ENCODE measurements around the gene CFAP97D2. TPM values are rescaled to one million over a fixed set of nuclear protein-coding genes. Genes with fewer than 3 reads are reported as not detected.

Gene CFAP97D2
- total RNA-seq, 1 donor from 2014 or later, result not detected

- TF ChIP-seq POLR2AphosphoS5 (IDR thresholded peaks at IDR 0.05; ENCODE audit: insufficient read depth in 1 of 2, low read depth in 1 of 2) (no peak), POLR2A (IDR thresholded peaks at IDR 0.05) (no peak)
- TF ChIP-seq, protein P1, sequence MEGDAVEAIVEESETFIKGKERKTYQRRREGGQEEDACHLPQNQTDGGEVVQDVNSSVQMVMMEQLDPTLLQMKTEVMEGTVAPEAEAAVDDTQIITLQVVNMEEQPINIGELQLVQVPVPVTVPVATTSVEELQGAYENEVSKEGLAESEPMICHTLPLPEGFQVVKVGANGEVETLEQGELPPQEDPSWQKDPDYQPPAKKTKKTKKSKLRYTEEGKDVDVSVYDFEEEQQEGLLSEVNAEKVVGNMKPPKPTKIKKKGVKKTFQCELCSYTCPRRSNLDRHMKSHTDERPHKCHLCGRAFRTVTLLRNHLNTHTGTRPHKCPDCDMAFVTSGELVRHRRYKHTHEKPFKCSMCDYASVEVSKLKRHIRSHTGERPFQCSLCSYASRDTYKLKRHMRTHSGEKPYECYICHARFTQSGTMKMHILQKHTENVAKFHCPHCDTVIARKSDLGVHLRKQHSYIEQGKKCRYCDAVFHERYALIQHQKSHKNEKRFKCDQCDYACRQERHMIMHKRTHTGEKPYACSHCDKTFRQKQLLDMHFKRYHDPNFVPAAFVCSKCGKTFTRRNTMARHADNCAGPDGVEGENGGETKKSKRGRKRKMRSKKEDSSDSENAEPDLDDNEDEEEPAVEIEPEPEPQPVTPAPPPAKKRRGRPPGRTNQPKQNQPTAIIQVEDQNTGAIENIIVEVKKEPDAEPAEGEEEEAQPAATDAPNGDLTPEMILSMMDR (IDR thresholded peaks at IDR 0.05), result no peak
Measured at GRCh38 chr13:114166381-114167131, 12.5 kb upstream of the CFAP97D2 start.

GRCh38 chr13:114167426-114167825 is 11.6 kb upstream of the CFAP97D2 start:
- intact Hi-C loops (cut with DNase I), result no loop called here
- TF ChIP-seq, protein P1 (IDR thresholded peaks at IDR 0.05), result no peak
- TF ChIP-seq POLR2A (IDR thresholded peaks at IDR 0.05) (no peak), POLR2AphosphoS5 (IDR thresholded peaks at IDR 0.05; ENCODE audit: insufficient read depth in 1 of 2, low read depth in 1 of 2) (no peak)
- H3K36me3 ChIP-seq, result no peaks in the 10 kb centered on the region
- no peak for DNase-seq (ENCODE audit: extremely low spot score in 2 of 2)
- H3K4me3 ChIP-seq, result no peak overlapping the region
- no peaks in the 10 kb centered on the region for H3K27me3 ChIP-seq
- H3K27ac ChIP-seq, result no peak overlapping the region
- H3K9me3 ChIP-seq, result no peaks in the 10 kb centered on the region
- H3K4me1 ChIP-seq, result peaks cover 15% of the 10 kb centered on the region

More at GRCh38 chr13:114166381-114167131, 12.5 kb upstream of the CFAP97D2 start:
- Histone ChIP-seq H3K4me1 (peaks cover 23% of the 10 kb centered on the region), H3K27ac (no peak overlapping the region), H3K36me3 (no peaks in the 10 kb centered on the region), H3K9me3 (no peaks in the 10 kb centered on the region), H3K4me3 (no peak overlapping the region), H3K27me3 (no peaks in the 10 kb centered on the region)
- DNase-seq (ENCODE audit: extremely low spot score in 2 of 2), result no peak
- intact Hi-C loops (cut with DNase I), result no loop called here

GRCh38 chr13:114167885-114168284 is 11.2 kb upstream of the CFAP97D2 start:
- Histone ChIP-seq H3K4me3 (no peak overlapping the region), H3K27ac (no peak overlapping the region), H3K4me1 (peaks cover 11% of the 10 kb centered on the region), H3K9me3 (no peaks in the 10 kb centered on the region), H3K27me3 (no peaks in the 10 kb centered on the region), H3K36me3 (no peaks in the 10 kb centered on the region)
- no peak for DNase-seq (ENCODE audit: extremely low spot score in 2 of 2)
- TF ChIP-seq POLR2AphosphoS5 (IDR thresholded peaks at IDR 0.05; ENCODE audit: insufficient read depth in 1 of 2, low read depth in 1 of 2) (no peak), POLR2A (IDR thresholded peaks at IDR 0.05) (no peak)
- TF ChIP-seq, protein P1 (IDR thresholded peaks at IDR 0.05), result no peak
- intact Hi-C loops (cut with DNase I), result no loop called here

DNA sequence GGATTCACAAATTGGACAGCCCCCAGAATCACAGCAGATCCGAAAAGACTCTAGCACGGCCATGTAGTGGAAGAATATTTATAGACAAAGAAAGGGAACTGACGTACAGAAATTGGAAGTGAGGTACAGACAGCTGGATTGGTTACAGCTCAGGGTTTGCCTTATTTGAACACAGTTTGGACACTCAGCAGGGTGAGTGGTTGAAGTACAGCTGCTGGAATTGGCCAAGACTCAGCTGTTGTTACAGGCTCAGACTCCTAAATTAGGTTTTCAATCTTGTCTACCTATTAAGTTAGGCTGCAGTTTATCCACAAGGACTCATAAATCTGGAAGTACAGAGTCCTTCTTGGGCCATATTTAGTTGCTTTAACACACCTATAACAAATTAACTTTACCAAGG is 5.8 kb upstream of the CFAP97D2 start:
- no peaks in the 10 kb centered on the region for H3K9me3 ChIP-seq
- H3K27ac ChIP-seq, result no peak overlapping the region
- no peaks in the 10 kb centered on the region for H3K36me3 ChIP-seq
- intact Hi-C loops (cut with DNase I), result no loop called here
- no peaks in the 10 kb centered on the region for H3K4me1 ChIP-seq
- H3K27me3 ChIP-seq, result no peaks in the 10 kb centered on the region
- DNase-seq (ENCODE audit: extremely low spot score in 2 of 2), result no peak
- TF ChIP-seq, protein P1 (IDR thresholded peaks at IDR 0.05), result no peak
- TF ChIP-seq POLR2AphosphoS5 (IDR thresholded peaks at IDR 0.05; ENCODE audit: insufficient read depth in 1 of 2, low read depth in 1 of 2) (no peak), POLR2A (IDR thresholded peaks at IDR 0.05) (no peak)
- no peak overlapping the region for H3K4me3 ChIP-seq

- H3K27me3 ChIP-seq, result no peaks in the 10 kb centered on the region
- H3K9me3 ChIP-seq, result no peaks in the 10 kb centered on the region
- DNase-seq (ENCODE audit: extremely low spot score in 2 of 2), result no peak
- H3K4me1 ChIP-seq, result no peaks in the 10 kb centered on the region
- H3K4me3 ChIP-seq, result no peak overlapping the region
- TF ChIP-seq, protein P1 (IDR thresholded peaks at IDR 0.05), result no peak
- TF ChIP-seq POLR2AphosphoS5 (IDR thresholded peaks at IDR 0.05; ENCODE audit: insufficient read depth in 1 of 2, low read depth in 1 of 2) (no peak), POLR2A (IDR thresholded peaks at IDR 0.05) (no peak)
- H3K27ac ChIP-seq, result no peak overlapping the region
- no peaks in the 10 kb centered on the region for H3K36me3 ChIP-seq
- intact Hi-C loops (cut with DNase I), result no loop called here
Measured at GRCh38 chr13:114173745-114174144, 5.3 kb upstream of the CFAP97D2 start.

All from vagina (tissue), 2 donors.